NCI-H82 treated with DMSO at 0.1 percent for 48 hours (cell line): Measurements from ENCODE around the gene PIGL.
"Not testable (repeated sequence)": the region's sequence is repeated elsewhere in the genome, so short reads cannot be mapped to it uniquely, and the experiment has no call there.

ENCODE experiments used
- DNase-seq: peaks from one replicate; lab custom pipeline; 2025; ENCODE audit not compliant: unreplicated experiment; lab: John Stamatoyannopoulos, UW

Gene PIGL

DNA sequence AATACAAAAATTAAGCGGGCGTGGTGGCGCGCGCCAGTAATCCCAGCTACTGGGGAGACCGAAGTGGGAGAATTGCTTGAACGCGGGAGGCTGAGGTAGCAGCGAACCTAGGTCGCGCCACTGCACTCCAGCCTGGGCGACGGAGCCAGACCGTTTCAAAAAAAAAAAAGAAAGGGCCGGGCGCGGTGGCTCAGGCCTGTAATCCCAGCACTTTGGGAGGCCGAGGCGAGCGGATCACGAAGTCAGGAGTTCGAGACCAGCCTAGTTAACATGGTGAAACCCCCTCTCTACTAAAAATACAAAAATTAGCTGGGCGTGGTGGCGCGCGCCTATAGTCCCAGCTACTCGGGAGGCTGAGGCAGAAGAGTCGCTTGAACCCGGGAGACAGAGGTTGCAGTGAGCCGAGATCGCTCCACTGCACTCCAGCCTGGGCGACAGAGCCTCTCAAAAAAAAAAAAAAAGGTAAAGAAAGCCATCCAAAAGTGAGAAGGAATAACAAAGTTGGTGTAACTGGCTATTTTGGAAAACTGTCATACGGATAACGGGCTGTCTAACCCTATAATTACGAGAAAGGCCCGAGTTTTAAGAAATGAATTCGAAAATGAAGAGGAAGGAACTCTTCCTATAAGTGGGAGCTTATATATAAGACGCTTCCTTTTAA lies 539 bp upstream of the PIGL start:
- DNase-seq = not testable (repeated sequence)

DNA sequence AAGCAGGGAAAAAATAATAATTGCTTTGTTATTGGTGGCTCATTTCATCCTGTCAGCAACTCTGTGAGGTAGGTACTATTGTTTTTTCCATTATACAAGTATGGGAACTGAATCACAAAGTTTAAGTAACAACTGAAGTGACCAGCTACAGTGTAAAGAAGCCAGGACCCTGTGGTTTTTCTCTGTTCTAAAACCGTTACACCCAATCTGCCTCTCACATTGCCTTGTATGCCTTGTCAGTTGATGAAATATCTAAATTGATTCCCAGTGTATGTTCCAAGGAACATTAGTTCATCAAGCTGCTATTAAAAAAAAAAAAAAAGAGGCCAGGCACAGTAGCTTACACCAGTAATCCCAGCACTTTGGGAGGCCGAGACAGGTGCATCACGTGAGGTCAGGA lies 5.4 kb downstream of the PIGL start:
- DNase-seq = no peak

DNA sequence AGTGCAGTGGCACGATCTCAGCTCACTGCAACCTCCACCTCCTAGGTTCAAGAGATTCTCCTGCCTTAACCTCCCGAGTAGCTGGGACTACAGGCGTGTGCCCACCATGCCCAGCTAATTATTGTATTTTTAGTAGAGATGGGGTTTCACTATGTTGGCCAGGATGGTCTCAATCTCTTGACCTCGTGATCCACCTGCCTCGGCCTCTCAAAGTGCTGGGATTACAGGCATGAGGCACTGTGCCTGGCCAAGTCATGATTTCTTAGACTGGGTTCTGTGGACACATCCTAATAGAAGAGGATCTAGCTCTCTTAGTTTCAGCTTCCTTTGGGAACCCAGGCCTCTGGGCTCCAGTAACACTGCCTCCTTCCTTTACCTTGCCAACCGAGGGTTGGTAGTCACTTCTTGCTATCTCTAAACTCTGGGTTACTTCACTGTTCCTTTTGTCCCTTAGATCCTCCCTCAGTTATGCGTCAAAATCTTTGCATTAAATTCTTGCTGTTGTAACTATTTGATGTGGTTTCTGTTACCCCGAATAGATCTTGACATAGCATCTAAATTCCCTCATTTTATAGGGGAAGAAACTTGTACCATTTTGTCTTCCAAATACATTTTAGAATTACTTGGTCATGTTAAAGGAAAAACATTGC lies 13.0 kb downstream of the PIGL start:
- not testable (repeated sequence) for DNase-seq

GRCh38 chr17:16232391-16232790 lies 15.4 kb downstream of the PIGL start:
- no peak for DNase-seq

DNA sequence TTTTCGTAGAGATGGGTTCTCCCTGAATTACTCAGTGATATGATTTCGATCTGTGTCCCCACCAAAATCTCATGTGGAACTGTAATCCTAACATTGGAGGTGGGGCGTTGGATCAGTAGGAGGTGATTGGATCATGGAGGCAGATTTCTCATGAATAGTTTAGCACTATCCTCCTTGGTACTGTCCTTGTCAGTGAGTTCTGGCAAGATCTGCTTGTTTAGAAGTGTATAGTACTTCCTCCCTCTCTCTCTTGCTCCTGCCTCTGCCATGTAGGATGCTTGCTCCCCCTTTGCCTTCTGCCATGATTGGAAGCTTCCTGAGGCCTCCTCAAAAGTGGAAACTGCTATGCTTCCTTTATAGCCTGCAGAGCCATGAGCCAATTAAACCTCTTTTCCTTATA lies 22.9 kb downstream of the PIGL start:
- DNase-seq = no peak

GRCh38 chr17:16241906-16242399 lies 24.9 kb downstream of the PIGL start:
- DNase-seq = no peak

GRCh38 chr17:16243385-16243784 lies 26.4 kb downstream of the PIGL start:
- no peak for DNase-seq

DNA sequence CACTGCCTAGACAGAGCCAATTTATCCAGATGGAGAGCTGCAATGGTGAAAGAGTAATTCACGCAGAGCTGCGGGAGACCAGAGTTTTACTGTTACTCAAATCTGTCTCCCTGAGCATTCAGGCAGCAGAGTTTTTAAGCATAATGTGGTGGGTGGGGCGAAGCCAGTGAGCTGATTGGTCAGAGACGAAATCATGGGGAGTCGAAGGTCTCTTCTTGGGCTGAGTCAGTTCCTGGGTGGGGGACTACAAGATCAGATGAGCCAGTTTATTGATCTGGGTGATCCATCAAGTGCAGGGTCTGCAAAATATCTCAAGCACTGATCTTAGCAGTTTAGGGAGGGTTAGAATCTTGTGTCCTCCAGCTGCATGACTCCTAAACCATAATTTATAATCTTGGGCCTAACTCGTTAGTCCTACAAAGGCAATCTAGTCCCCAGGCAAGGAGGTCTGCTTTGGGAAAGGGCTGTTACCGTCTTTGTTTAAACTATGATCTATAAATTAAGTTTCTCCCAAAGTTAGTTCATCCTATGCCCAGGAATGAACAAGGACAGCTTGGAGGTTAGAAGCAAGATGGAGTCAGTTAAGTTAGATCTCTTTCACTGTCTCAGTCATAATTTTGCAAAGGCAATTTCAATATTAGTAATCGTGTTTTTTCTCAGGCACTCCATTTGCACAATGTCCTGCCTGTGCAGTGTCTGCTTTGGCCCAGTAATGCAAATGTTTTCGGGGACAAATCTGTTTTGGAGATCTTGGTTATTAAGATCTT lies 27.0 kb downstream of the PIGL start:
- DNase-seq = no peak

GRCh38 chr17:16247586-16247984 lies 30.6 kb downstream of the PIGL start:
- DNase-seq = no peak

- no peak for DNase-seq
Measured at GRCh38 chr17:16250635-16251034, 33.6 kb downstream of the PIGL start.

GRCh38 chr17:16251043-16251442 lies 34.0 kb downstream of the PIGL start:
- DNase-seq = no peak

DNA sequence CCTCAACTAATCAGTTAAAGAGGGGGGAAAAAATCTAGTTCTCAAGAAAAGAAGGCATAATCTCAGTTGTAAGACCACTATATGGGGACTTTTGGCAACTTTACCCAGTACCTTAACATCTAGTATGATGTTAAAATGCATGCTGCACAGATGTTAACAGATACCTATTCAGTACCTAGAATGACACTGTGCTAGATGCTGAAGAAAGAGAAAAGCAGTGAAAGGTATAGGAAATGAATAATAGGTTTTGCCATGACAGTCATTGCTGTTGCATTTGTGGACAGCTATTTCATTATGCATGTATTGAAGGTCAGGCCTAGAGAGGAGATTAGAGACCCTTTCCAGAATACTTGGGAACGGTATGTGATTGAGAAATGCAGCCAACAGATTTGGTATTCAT lies 34.5 kb downstream of the PIGL start:
- DNase-seq = no peak

DNA sequence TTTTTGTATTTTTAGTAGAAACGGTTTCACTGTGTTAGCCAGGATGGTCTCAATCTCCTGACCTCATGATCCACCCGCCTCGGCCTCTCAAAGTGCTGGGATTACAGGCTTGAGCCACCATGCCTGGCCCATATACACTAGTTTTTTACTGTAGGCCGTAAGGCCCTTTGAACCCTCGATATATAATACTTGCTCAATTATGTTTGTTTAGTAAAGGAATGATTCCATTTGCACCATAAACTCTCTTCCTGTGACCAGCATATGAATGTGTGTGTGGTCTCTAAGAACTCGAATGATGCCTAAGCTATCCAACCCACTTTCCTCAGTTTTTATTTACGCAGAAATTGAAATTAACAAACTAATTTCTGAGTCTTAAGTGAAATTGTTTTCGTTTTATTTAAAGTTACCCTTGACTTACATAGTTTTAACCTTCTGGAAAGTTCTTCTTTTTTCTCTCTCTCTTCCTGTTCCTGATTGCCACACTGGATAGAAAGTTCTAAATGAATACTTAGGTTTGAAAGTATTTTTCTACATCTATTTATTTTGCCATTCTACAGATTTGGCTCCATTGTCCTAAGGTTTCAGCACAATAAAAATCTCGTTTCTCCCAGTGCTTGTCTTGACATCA lies 37.9 kb downstream of the PIGL start:
- no peak for DNase-seq

GRCh38 chr17:16255481-16255921 lies 38.5 kb downstream of the PIGL start:
- peak; percentile 37 for DNase-seq

DNA sequence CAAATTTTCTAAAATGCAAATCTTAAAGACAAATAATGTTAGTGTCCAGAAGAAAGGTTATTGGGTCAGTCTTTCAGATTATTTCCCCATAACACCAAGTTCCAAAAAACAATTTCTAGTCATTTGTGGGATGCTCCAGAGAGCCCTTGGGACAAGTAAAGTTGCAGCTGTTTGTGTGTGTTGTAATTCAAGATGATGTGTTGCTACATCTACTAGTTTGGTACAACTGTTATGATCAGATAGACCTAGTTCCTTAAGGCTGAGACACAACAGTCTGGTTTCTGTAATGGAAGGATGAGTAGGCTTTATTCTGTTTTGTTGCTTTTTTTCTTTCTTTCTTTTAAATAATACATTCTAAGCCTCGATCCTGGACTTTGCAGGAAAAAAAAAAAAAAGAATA lies 41.9 kb downstream of the PIGL start:
- DNase-seq = no peak

DNA sequence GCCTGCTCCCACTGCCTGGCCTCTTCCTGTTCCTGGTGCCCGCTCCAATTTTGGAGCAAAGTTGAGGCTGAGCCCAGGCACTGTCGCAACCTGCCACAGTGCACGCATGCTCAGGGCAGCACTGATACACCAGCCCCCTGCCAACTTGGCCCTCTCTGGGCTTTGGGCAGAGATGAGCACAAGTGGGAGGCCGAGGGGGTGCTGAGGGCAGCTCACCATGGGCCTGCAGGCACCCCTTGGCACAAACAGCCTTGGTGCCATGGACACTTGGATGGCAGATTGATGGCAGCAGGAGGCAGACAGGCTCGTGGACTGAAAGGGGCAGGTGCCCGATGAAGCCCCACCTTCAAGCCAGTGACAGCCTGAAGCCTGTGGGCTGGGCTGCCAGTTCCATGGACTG lies 42.9 kb downstream of the PIGL start:
- DNase-seq = no peak

DNA sequence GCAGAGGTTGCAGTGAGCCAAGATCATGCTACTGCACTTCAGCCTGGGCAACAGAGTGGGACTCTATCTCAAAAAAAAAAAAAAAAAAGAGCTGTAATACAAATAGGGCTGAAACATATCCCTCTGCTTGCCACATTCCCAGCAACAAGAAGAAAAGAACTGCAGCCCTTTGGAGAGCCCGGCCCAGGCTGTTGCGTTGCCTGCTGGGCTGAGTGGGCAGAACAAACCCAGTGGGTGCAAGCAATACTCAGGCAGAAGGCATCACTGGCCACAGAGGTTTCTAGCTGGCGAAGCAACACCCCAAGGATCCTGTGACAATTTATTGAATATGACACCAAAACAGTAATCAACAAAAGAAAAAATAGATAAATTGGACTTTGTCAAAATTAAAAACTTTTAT lies 44.0 kb downstream of the PIGL start:
- no peak for DNase-seq

DNA sequence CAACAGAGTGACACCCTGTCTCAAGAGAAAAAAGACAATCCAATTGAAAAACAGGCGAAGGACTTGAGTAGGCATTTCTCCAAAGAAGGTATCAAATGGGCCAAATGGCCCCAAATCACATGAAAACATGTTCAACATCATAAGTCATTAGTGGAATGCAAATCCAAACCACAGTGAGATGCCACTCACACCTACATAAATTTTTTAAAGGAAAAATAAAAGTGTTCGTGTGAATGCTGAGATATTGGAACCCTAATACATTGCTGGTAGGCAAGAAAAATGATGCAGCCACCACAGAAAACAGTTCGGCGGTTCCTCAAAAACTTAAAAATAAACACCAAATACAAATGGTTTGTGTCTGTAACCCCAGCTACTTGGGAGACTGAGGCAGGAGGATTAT lies 45.2 kb downstream of the PIGL start:
- DNase-seq = no peak

- no peak for DNase-seq
Measured at GRCh38 chr17:16267174-16267573, 50.2 kb downstream of the PIGL start.

DNA sequence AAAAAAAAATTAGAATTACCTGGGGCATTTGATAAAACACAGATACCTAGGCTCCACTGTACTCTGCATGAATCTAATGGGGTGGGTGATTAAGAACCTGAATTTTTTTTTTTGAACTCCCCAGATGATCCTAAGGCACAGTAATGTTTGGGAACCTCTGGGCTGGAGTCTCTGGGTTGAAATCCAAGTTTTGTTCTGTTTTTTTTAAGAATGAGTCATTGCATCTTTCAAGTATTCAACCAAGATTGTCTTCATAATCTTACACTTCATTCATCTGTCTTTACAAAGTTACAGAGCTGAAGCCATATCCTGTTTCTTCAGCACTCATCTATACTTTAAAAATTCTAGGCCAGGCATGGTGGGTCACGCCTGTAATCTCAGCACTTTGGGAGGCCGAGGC lies 52.6 kb downstream of the PIGL start:
- no peak for DNase-seq

- DNase-seq = no peak
Measured at GRCh38 chr17:16272111-16272840, 55.3 kb downstream of the PIGL start.
